Cardiac septum (tissue), 1 donor: ENCODE measurements around the gene LMX1B. TPM values are rescaled to one million over a fixed set of nuclear protein-coding genes. Genes with fewer than 3 reads are reported as not detected.
"Not testable (repeated sequence)": the region's sequence is repeated elsewhere in the genome, so short reads cannot be mapped to it uniquely, and the experiment has no call there.

ENCODE experiments used
- DNase-seq: peaks from one replicate; pipeline ENCODE4 v3.0.0-alpha.2; 2020; ENCODE audit warnings: low spot score
- intact Hi-C: fragments of 100-400 bp; cut with DNase I; formaldehyde crosslinking; loops from one replicate; pipeline ENCODE4 v1.14.0; 2022
- total RNA-seq: library from RNA; stranded (reverse); fragmentation: NEBNext Ultra II Directional; extraction: Animal tissue kit (Norgen Biotek cat#: 25700); gene quantifications from one replicate; pipeline ENCODE4 v1.2.1, GENCODE V29; 2021
- donor health status: DM: no; HTN: no; CAD: no.

Gene LMX1B
- total RNA-seq, 1 donor from 2014 or later, result 0.62 TPM

DNA sequence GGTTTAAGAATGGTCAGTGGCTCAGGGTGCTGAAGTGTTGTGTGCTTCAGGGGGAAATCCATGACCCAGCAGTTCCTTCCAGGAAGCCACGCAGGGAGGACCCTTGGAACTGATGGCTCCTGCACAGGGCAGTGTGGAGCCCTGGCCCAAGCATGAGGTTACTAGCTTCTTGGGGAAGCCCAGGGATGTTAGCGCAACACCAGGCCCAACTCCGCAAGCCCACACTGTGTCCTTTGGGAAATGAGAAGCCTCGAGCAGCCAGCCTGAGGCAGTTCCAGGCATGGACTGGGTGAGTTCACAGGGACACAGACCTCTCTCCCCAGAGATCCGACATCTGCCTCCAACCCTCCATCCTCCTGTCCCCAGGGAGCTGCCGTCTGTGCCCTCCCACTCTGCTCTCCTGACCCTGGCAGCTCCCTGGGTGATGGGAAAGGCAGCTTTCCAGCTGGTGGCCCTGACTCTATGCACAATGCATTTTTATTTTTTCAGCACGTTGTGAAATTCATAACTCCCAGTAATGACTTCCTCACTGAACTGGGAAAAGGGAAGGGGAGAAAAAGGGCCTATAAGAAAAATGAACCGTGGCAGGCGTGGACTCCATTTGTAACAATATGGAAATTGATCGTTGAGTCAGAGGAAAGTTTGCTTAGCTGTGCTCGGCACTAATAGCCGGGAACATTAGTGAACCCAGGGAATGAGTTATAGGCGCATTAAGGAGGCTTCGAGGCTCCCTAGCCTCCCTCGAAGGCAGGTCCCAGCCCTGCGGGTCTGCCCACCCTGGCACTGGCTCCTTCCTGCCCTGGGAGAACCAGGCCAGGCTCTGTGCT lies 34.1 kb downstream of the LMX1B start:
- no peak for DNase-seq
- intact Hi-C loops, result no loop called here

GRCh38 chr9:126649477-126649876 lies 35.7 kb downstream of the LMX1B start:
- no peak for DNase-seq
- intact Hi-C loops, result no loop called here

DNA sequence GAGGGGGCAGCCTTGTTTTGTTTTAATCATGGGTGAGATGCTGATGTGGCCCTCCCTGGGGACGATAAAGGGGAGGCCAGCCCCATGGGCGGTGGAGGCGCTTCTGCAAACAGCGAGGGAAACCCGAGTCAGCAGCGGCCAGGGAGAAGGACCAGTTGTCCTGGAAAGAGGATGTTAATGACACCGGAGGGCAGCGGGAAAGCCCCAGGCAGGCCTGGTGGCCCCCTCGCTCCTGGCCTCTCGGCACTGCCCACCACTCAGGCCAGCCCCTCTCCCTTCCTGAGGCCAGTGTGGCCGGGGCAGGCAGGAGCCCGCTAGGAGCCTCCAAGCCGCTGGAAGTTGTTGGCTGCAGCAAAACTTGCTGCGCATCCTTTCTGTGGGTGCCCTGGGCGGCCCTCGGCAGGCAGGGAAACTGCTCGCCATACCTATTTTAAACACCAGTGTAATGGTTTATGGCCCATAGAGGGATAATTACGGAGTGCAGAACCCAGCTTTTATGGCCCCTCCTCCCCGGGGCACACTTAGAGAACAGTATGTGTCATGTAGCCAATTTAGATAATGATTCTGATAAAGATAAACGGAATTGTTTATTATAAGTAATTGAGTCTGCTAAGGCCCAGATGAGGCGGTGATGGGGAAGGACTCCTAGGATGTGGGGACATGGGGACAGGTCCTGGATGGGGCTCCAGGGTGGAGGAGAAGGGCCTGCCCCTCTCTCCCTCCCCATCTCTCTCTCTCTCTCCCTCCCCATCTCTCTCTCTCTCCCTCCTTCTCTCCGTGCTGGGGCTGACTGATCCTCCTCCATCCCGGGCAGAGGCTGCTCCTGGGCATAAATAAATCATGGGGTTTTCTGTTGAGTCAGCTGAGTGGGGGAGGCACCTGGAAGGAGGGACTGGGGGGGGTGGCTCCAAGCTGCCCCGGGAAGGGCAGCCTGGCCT lies 36.9 kb downstream of the LMX1B start:
- intact Hi-C loops, result no loop called here
- DNase-seq, result no peak

GRCh38 chr9:126652140-126652582 lies 38.4 kb downstream of the LMX1B start:
- DNase-seq, result no peak
- intact Hi-C loops, result no loop called here

DNA sequence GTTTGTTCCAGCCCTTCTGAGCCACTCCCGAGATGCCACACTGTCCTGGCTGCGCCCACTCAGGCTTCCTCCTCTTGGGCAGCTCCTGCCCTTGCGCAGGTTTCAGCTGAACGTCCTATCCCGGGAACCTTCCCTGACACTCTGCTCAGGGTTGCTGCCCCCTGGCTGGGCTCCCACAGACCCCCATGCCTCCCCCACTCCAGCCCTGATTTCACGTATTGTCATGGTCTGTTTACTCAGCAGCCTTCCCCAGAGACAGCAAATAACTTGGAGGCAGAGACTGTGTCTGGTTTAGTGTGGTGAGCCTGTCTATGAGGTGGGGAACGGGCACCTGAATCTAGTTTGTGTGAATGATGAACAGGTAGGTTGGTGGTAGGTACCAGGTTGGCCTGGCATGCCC lies 40.4 kb downstream of the LMX1B start:
- intact Hi-C loops, result no loop called here

DNA sequence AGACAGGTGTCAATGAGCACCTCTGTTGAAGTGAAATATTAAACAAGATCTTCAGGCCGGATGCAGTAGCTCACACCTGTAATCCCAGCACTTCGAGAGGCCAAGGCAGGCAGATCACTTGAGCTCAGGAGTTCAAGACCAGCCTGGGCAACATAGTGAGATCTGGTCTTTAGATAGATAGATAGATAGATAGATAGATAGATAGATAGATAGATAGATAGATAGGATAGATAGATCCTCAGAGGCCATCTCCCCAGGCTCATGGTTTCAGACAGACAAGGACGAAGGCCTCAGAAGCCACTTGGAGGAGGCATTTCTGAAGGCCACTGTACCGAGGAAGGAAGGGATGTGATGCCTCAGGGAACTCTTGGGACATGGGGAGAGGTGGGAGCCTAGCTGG lies 42.5 kb downstream of the LMX1B start:
- DNase-seq, intact Hi-C loops: not testable (repeated sequence)

More for the DNA sequence above, 40.4 kb downstream of the LMX1B start:
- no peak for DNase-seq

GRCh38 chr9:126658201-126658825 lies 44.6 kb downstream of the LMX1B start:
- no peak for DNase-seq
- intact Hi-C loops, result no loop called here

DNA sequence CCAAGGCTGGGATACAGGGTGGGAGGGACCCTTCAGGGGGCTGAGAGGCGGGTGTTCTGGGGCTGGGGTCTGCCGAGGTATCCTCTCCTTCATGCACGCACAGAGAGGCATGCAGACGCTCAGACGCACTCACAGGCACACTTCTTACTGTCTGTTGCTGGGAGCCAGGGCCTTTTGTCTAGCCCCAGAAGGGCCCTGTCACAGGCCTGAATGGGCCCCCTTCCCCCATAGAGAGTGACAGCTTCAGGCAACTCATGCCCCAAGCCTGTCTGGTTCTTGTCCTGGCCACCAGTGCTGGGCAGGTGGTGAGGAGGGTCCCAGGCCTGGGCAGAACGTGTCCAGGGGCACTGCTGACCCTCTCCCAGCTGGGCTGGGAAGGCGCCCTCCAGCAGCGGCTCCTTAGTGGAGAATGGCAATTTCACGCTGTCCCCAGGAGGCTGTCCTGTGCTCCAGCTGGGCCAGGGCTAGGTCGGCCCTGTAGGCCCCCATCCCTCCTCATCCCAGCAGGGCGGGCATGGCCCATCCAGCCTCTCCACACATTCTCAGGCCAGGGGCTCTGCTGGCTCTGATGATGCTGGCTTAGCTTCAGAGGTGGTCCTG lies 45.3 kb downstream of the LMX1B start:
- DNase-seq, result no peak
- intact Hi-C loops, result no loop called here

DNA sequence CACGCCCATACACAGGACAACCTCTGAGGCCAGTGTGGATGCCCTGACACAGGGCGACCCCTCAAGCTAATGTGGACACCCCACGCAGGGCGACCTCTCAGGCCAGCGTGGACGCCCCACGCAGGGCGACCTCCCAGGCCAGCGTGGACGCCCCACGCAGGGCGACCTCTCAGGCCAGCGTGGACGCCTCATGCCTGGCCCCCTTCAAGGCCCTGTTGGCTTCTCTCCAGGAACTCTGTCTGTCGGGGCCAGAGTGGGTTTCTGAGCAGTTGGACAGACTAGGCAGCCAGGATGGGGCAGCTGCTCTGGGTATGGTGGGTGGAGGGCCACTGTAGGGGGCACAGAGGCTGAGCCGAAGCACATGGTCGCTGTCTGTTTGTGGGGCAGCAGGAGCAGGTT lies 47.4 kb downstream of the LMX1B start:
- DNase-seq, result no peak
- intact Hi-C loops, result no loop called here

DNA sequence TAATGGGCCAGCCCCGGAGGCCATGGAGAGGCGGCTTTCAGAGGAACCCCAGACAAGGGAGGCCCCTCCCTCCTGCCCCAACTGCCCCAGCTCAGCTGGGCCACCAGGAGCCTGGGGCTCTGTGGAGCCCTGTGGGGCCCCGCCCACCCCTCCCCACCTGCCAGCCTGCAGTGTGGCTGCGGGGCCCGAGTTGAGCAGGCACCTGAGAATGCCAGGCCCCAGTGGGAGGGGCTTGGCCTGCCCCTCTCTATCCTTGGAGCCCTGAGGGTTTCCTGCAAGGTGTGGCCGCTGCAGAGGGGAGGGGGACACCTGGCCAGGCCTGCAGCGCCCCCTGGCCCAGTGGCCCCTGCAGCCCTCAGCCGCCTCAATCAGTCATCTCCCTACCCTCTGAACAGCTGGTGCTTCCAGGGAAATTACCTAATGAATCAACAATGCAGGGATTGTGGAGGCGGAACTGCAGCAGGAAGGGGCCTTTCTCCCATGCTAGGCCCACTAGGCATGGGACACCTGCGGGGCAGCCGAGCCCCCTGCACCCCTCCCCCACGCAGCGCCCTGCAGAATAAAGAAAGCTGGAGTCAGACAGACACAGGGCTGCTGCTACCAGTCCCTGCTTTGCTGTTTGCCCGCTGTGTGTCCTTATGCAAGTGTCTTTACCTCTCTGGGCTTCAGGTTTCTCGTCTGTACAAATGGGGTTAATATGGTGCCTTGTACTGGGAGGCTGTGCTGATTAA lies 48.0 kb downstream of the LMX1B start:
- DNase-seq, result no peak
- intact Hi-C loops, result no loop called here

DNA sequence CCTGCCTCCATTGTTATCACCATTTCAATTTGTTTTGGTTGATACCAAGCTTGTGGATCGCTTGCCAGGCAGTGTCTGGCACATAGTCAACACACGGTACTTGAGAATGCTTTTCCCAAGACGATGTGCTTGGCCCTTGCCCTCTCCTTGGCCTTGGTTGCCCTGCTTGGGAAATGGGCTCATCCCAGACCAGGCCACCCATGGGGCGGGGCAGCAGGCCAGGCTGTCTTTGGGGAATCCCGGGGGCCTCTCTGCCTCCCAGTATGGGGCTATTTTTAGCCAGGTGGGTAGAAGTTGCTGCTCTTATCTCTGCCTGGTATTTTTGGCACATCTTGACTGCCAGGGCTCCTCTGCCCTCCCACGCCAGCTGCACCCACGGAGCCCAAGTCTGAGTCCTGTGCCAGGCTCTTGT lies 49.9 kb downstream of the LMX1B start:
- no peak for DNase-seq
- intact Hi-C loops, result no loop called here

GRCh38 chr9:126664900-126665643 lies 51.3 kb downstream of the LMX1B start:
- DNase-seq, result no peak
- intact Hi-C loops, result no loop called here

DNA sequence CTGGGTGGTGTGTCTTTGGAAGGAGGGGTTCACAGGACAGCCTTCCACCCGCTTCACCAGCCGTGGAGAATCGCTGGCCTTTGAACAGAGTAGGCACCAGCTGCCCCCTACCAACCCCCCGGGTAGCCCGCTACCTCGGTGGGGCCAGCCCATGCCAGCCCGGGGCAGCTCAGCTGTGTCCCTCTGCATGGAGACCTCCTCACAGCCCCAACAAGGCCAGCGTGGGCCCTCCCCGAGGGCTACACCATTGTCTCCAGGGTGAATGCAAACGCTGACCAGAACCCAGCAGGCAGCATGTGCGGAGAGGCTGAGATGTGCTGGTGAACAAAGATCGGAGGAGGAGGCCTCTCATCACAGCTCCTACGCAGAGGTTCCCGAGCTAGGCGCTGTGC lies 51.9 kb downstream of the LMX1B start:
- DNase-seq, result no peak
- intact Hi-C loops, result no loop called here

GRCh38 chr9:126666155-126666803 lies 52.6 kb downstream of the LMX1B start:
- DNase-seq, result no peak
- intact Hi-C loops, result no loop called here

DNA sequence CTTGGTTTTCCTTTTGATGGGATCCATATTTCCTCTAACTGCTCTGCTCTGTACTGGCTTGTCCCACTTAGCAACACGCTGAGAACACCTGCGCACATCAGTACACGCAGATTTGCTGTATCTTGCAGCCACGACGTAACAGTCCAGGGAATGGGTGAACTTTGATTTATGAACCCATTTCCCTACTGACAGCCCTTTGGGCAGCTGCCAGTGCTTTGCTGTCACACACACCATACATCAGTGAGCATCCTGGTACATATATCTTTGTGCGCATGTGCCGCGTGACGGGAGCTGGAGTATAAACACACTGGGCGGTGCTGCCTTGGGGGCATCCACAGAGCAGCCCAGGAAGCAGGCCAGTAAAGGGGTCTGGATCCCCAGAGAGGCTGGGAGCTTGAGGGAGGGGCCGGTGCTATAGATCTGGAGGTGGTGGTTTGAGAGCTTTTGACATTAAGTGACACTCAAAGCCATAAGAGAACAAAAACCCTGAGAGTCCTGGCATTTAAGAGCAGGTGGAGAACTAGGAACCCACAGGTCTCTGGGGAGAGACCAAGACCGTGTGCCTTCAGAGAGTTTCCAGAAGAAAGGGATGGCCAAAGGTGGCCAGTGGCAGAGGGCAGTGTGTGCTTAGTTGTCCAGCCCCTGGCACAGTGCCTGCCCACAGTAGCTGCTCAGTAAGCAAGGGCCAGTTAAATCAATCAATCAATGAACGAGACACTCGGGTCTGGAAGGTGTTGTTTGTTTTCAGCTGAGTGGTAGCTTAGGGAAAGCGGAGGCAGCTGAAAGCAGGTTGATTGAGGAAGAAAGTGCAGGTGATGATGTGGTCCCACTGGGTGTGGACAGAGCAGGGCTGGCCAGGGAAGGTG lies 53.7 kb downstream of the LMX1B start:
- intact Hi-C loops, result no loop called here
- DNase-seq, result no peak

- no peak for DNase-seq
- intact Hi-C loops, result no loop called here
These were observed 54.3 kb downstream of the LMX1B start for GRCh38 chr9:126668058-126668457.

GRCh38 chr9:126669108-126669507 lies 55.4 kb downstream of the LMX1B start:
- intact Hi-C loops, result no loop called here
- no peak for DNase-seq
